GM18508 (cell line): ENCODE data around the gene RIMS4.

ENCODE experiments used
- ATAC-seq: cut with Tn5 transposase; IDR thresholded peaks from one replicate; pipeline ENCODE4 v1.9.1; 2021; ENCODE audit warnings: moderate number of reproducible peaks; ENCODE audit not compliant: insufficient read depth, unreplicated experiment

Gene RIMS4

GRCh38 chr20:44745598-44746366 lies 64.6 kb downstream of the RIMS4 start, which contains the start of gene KCNK15:
Gene KCNK15, plus strand, starts transcription at chr20:44745865. Its CDS starts 46 bp downstream, at chr20:44745911.
- no peak for ATAC-seq

DNA sequence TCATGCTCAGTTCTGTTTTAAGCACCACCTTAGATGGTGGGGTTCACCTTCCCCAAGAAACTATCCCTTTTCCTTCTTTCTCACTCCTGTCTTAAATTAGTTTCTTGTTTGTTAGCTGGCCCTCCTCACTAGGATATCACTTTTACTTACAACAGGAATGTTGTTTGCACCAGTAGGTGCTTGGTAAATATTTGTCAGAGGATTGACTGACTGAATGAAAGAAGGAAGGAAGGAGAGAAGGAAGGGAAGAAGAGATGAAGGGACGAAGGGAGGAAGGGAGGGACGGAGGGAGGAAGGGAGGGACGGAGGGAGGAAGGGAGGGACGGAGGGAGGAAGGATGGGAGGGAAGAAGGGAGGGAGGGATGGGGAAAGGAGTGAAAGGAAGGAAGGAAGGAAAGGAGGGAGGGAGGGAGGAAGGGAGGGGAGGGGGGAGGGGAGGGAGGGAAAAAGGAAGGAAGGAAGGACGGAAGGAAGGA lies 65.2 kb downstream of the RIMS4 start:
- no peak for ATAC-seq

- no peak for ATAC-seq
Observed at GRCh38 chr20:44743916-44744655, 66.3 kb downstream of the RIMS4 start.

DNA sequence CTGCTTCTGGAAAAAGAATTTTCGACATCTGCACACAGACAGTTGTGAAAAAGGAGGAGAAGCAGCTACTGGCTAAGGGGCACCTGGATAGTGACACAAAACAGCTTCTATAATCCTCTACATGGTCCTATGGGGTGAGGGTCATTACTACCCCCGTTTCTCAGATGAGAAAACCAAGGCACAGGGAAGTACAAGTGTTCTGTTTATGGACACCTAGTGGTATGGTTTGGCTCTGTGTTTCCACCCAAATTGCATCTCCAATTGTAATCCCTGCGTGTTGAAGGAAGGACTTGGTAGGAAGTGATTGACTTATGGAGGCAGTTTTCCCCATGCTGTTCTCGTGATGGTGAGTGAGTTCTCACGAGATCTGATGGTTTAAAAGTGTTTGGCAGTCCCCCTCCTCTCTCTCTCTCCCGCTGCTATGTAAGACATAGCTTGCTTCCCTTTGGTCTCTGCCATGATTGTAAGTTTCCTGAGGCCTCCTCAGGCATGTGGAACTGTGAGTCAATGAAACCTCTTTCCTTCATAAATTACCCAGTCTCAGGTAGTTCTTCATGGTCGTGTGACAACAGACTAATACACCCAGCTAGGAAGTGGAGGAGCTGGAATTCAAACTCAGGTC lies 67.2 kb downstream of the RIMS4 start:
- ATAC-seq, result no peak

- no peak for ATAC-seq
Observed at GRCh38 chr20:44742304-44743079, 67.9 kb downstream of the RIMS4 start.

- no peak for ATAC-seq
Observed at GRCh38 chr20:44739942-44740341, 70.4 kb downstream of the RIMS4 start.

DNA sequence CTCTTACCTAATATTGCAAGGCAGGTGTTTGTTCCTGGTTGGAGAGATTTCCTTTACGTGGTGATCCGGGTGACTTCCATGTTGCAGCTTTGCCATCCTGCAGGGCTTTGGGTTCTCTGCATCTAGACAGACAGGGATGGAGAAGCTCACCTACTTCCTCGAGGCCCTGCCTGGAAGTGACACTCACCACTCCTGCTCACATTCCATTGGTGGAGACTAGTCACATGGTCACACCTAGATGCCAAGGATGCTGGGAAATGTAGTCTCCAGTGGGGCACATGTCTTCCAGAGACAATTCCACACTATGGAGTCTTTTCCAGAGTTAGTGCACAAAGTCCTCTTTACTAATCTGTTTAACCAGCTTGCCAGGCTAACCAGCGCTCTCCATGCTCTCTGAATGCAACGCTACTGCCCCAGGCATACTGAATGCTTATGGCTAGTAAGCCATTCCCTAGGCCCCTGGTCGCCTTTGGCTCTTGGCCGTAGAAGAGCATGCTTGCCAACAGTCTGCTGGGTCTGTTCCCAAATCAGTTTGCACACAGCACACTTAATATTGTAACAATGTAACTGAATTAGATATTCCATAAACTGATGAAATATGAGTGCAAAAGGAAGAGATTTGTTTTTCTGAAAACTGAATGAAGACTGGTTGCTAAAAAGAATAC lies 71.4 kb downstream of the RIMS4 start:
- ATAC-seq, result no peak

DNA sequence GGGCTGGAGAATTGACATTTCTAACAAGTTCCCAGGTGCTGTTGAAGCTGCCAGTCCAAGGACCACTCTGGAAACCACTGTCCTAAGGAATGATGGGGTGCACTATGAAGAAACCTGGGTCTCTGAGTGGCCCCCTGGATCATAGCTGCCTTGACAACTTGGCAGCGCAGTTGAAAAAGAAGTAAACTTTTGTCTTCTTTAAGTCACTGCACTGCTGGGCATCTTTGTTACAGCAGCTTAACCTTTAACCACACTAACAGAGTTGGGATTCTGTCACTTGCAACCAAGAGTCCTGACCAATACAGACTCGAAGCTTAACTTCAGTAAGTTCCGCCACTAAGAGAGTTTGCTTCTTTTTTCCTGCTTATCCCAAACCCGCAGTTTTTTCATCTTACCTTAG lies 73.2 kb downstream of the RIMS4 start:
- ATAC-seq, result no peak

DNA sequence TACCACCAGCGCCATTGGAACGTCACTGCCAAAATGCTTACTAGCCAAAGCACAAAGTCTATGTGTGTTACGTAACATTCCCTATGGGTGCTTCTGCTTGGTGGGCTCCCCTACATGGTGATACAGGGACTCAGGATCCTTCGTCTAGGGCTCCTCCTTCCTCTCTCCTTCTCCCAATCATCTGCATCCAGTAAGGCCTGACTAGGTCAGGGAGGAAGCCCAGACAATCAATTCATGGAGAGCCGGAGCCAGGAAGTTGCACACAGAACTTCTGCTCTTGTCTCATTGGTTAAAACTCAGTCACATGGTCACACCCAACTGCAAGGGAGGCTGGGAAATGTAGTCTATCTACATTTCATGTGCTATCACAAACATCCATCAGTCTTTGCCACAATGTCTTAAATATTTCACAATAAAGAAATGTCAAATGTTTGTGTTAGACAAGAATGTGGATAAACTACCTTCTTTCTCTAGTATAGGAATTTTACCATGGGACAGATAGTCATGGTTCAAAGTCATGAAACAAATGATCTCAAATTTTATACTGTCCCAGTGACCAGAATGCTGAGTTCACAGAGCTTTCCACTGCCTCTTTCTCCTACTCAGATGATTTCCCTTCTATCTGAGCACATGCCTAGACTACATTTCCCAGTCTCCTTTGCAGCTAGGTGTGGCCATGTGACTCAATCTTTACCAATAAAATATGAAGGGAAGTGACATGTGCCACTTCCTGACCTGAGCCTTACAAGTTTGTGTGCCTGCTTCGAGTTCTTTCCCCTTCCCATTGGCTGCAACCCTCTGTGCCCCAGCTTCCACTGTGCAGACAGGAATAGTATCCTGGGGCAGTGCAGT lies 74.0 kb downstream of the RIMS4 start:
- ATAC-seq, result no peak

- ATAC-seq, result no peak
Observed at GRCh38 chr20:44735816-44736169, 74.6 kb downstream of the RIMS4 start.

DNA sequence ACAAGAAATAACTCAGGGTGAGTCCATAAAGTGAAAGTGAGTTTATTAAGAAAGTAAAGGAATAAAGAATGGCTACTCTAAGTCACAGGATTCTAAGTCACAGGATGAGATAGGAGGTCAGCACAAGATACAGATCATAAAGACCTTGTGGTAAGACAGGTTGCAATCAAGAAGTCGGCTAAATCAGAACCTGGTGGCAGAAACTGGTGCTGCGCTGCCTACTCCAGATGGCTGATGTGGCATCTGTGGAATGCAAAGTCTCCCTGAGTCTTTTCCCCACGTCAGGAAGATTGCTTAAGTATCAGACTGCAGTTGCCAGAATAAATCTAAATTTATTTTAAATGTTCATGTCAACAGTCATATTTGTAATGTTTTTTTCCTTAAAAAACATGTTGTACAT lies 75.4 kb downstream of the RIMS4 start:
- ATAC-seq, result no peak

GRCh38 chr20:44733341-44734069 lies 76.8 kb downstream of the RIMS4 start:
- ATAC-seq, result no peak

DNA sequence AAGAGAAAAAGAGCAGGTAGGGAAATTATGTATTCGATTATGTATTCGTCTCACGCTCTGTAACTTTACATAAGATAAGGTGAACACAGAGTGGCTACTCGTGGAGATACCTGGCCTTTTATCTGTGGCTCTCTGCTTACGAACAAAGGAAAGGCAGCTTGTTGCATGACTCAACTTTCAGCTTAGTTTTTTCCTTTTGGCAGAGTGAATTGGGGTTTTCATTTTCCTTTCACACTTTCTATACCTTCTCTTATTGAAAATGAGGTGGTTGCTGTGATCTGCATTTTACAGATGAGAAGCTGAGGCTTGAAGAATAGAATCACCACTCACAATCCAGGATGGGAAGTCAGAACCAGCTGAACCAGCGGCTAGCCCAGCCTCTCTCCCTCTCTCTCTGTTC lies 78.0 kb downstream of the RIMS4 start:
- ATAC-seq, result no peak

DNA sequence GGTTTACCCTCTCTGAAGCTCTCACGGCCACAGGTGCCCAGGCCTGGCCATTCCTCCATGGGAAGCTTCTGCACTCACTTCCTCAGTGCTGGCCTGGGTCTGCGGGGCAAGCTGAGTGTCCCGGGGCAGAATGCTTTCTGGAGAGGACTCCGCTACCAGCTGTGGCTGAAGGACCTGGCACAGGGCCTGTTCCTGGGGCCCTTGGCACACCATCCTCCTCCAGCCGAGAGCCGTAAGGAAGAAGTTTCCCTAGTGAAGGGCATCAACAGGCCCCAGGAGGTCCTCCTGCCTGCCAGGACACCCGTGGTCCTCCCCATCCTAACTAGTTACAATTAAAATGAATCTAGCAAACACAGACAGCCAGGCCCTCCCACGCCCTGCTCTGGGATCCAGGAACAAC lies 78.7 kb downstream of the RIMS4 start:
- no peak for ATAC-seq

GRCh38 chr20:44730441-44730840 lies 79.9 kb downstream of the RIMS4 start:
- no peak for ATAC-seq

GRCh38 chr20:44728801-44729443 lies 81.4 kb downstream of the RIMS4 start:
- no peak for ATAC-seq

GRCh38 chr20:44727651-44728050 lies 82.7 kb downstream of the RIMS4 start:
- ATAC-seq, result no peak

- ATAC-seq, result no peak
Observed at GRCh38 chr20:44727039-44727438, 83.3 kb downstream of the RIMS4 start.
